Endothelial cell of umbilical vein (primary cell): ENCODE measurements around the gene DNA2. TPM values are rescaled to one million over a fixed set of nuclear protein-coding genes. Genes with fewer than 3 reads are reported as not detected.

Experiments
- BruUV-seq: library from RNA; stranded (reverse); fragments of 400-500 nt; replicated peaks from 2 replicates; lab custom pipeline; 2021; lab: Mats Ljungman, UMichigan
- CTCF ChIA-PET: fragments of 300-600, 350-600 bp; sonication (Branson Sonifier 250); formaldehyde crosslinking; loops from one replicate; lab custom pipeline; 2021; ENCODE audit warnings: antibody characterized with exemption, inconsistent platforms; lab: Charles Lee
- POLR2A ChIA-PET: fragments of 300-600, 350-600 bp; sonication (Branson Sonifier 250); formaldehyde crosslinking; loops from one replicate; lab custom pipeline; 2021; ENCODE audit warnings: antibody characterized with exemption, inconsistent platforms; lab: Charles Lee
- DNase-seq: peaks from one replicate; pipeline ENCODE4 v3.0.0-alpha.2; 2011; ENCODE audit warnings: low read depth, low spot score
- FAIRE-seq: peaks from 2 replicates; lab custom pipeline; 2011; peaks lifted over from hg19 to GRCh38; lab: Jason Lieb, UNC
- H2AFZ ChIP-seq: 2 replicates; pipeline ENCODE4 v1.6.0; 2012; ENCODE audit warnings: low read depth, low read length, control low read depth, inconsistent platforms
- H3K27ac ChIP-seq: 2 replicates; pipeline ENCODE4 v1.5.1; 2011; ENCODE audit warnings: low read depth, mild to moderate bottlenecking, control low read depth, low read length, moderate library complexity; ENCODE audit not compliant: insufficient read depth
- H3K27me3 ChIP-seq, 2 experiments: 2 replicates each; pipeline versions ENCODE4 v1.6.0 to v1.6.1; 2011; ENCODE audit warnings: low read length in 2 of 2, mixed read lengths in 1 of 2; ENCODE audit not compliant: control insufficient read depth in 2 of 2, insufficient read depth in 2 of 2
- H3K36me3 ChIP-seq, 2 experiments: 2 replicates in 1 of 2; 3 replicates in 1 of 2; pipeline ENCODE4 v1.5.1; 2011; ENCODE audit warnings: low read length in 2 of 2, mild to moderate bottlenecking in 1 of 2, moderate library complexity in 1 of 2; ENCODE audit not compliant: control insufficient read depth in 2 of 2, insufficient read depth in 2 of 2; ENCODE audit errors: extremely low read depth in 1 of 2
- H3K4me1 ChIP-seq: 3 replicates; pipeline ENCODE4 v1.5.1; 2011; ENCODE audit warnings: mild to moderate bottlenecking, low read length; ENCODE audit not compliant: control insufficient read depth, insufficient read depth; ENCODE audit errors: extremely low read depth
- H3K4me2 ChIP-seq: 2 replicates; pipeline ENCODE4 v1.6.1; 2011; ENCODE audit warnings: low read length, control low read depth, mixed read lengths; ENCODE audit not compliant: insufficient read depth
- H3K4me3 ChIP-seq, 3 experiments: fragments of 200-600 bp in 1 of 3; sonication (generic), shearing (Covaris generic) in 1 of 3; replicated peaks in 1 of 3; 2 replicates each; pipeline ENCODE4 v1.5.1; 2011 to 2016; ENCODE audit warnings: control low read depth in 3 of 3, low read length in 3 of 3, mild to moderate bottlenecking in 2 of 3, inconsistent platforms in 1 of 3, low read depth in 1 of 3, moderate library complexity in 1 of 3; ENCODE audit not compliant: insufficient read depth in 1 of 3
- H3K79me2 ChIP-seq: 2 replicates; pipeline ENCODE4 v1.6.0; 2012; ENCODE audit warnings: low read length, inconsistent platforms; ENCODE audit not compliant: control insufficient read depth, insufficient read depth
- H3K9ac ChIP-seq: replicated peaks from 2 replicates; pipeline ENCODE3; 2011; ENCODE audit warnings: low read length, control low read depth; ENCODE audit not compliant: insufficient read depth; ENCODE audit errors: extremely low read depth
- H3K9me1 ChIP-seq: replicated peaks from 3 replicates; pipeline ENCODE4 v1.6.0; 2011; ENCODE audit warnings: mild to moderate bottlenecking, low read length; ENCODE audit not compliant: control insufficient read depth, insufficient read depth; ENCODE audit errors: extremely low read depth
- H3K9me3 ChIP-seq: replicated peaks from 2 replicates; pipeline ENCODE4 v1.5.1; 2012; ENCODE audit warnings: low read length, inconsistent platforms; ENCODE audit not compliant: control insufficient read depth, insufficient read depth
- H4K20me1 ChIP-seq: replicated peaks from 2 replicates; pipeline ENCODE3; 2011; ENCODE audit warnings: mild to moderate bottlenecking, low read length; ENCODE audit not compliant: control insufficient read depth, insufficient read depth; ENCODE audit errors: extremely low read depth
- CTCF ChIP-seq, 2 donors: IDR thresholded peaks; 1 replicate in 1 of 2; 2 replicates in 1 of 2; pipeline ENCODE4 v1.5.1; 2011; ENCODE audit warnings: low read length in 2 of 2, mild to moderate bottlenecking in 2 of 2, moderate library complexity in 2 of 2, control low read depth in 1 of 2, inconsistent platforms in 1 of 2, low read depth in 1 of 2; ENCODE audit not compliant: insufficient read depth in 1 of 2; ENCODE audit errors: extremely low read depth in 1 of 2
- JUN ChIP-seq: IDR thresholded peaks from 2 replicates; pipeline ENCODE4 v1.6.1; 2011; ENCODE audit warnings: borderline replicate concordance, low read depth; ENCODE audit not compliant: insufficient read length, insufficient read depth
- MYC ChIP-seq: IDR thresholded peaks from one replicate; pipeline ENCODE4 v1.6.1; 2011; ENCODE audit warnings: mild to moderate bottlenecking, low read depth, low read length
- POLR2A ChIP-seq: IDR thresholded peaks from 2 replicates; pipeline ENCODE4 v1.6.1; 2012; ENCODE audit warnings: low read depth, mild to moderate bottlenecking, control low read depth, low read length
- POLR2AphosphoS5 ChIP-seq: IDR thresholded peaks from 2 replicates; pipeline ENCODE4 v1.6.1; 2012; ENCODE audit warnings: low read depth, mild to moderate bottlenecking, control low read depth, low read length, moderate library complexity; ENCODE audit not compliant: insufficient read depth
- dilution Hi-C: fragments of 300-500 bp; cut with MboI; formaldehyde crosslinking; loops from one replicate; pipeline ENCODE4 v1.15.0; 2019; ENCODE audit warnings: low sequenced_read_pairs; ENCODE audit not compliant: extremely low pct_ligation_motif_present
- intact Hi-C: fragments of 100-400 bp; cut with micrococcal nuclease; formaldehyde crosslinking; loops from one replicate; pipeline ENCODE4 v1.10.0; 2022
- polyA plus RNA-seq, 4 experiments: library from polyadenylated mRNA; depleted of rRNA in 3 of 4; stranded (reverse) in 3 of 4; unstranded in 1 of 4; fragments of >200 nt; gene quantifications; 2 replicates each; pipeline versions ENCODE4 v1.2.1 to v1.2.3, GENCODE V29; 2011 to 2012; ENCODE audit warnings: missing spikeins in 1 of 4
- total RNA-seq: library from RNA; stranded (reverse); gene quantifications from 2 replicates; pipeline ENCODE4 v1.2.3, GENCODE V29; 2021

Gene DNA2
- total and polyA plus RNA-seq, 2 donors (not counting 3 experiments of a cell fraction or from before 2014, with no cell fraction given), result 3.5 to 18.1 TPM

GRCh38 chr10:68406815-68407548 lies 64.8 kb downstream of the DNA2 start, which contains the start of gene RUFY2:
TSS of gene RUFY2 (minus strand) at chr10:68407277. CDS start at chr10:68407189, 88 bp downstream.
- H3K27me3 ChIP-seq, result no peaks in the 10 kb centered on the region
- peak; percentile 3 for TF ChIP-seq POLR2AphosphoS5
- no peak for TF ChIP-seq JUN
- TF ChIP-seq CTCF (IDR thresholded peaks at IDR 0.05; ENCODE audit: extremely low read depth in 1 of 2, insufficient read depth in 1 of 2, low read depth in 1 of 2, low read length in 2 of 2), result peak; percentile 53 to 91
- no peak for TF ChIP-seq MYC
- peak; percentile 45 for TF ChIP-seq POLR2A
- H3K4me1 ChIP-seq, result peaks cover 6% of the 10 kb centered on the region
- CTCF ChIA-PET, result interaction anchor here (0.6 to 1.3 kb wide), 16 partner anchors 10 to 535 kb away, joined by 3 to 10 read pairs (median 4); partner anchors contain the start of genes DDX50 and DNA2
- intact Hi-C loops (loop anchor here (1.0 to 10.0 kb wide), 3 partner anchors 66 to 494 kb away; partner anchors contain the start of genes CCAR1 and DDX50), dilution Hi-C loops (no loop called here)
- H3K4me2 ChIP-seq, result peak within 1 kb of the TSS; percentile 77
- H2AFZ ChIP-seq, result peak within 1 kb of the TSS; percentile 98
- H3K9ac ChIP-seq, result peak within 1 kb of the TSS; percentile 89
- no peaks in the 10 kb centered on the region for H3K36me3 ChIP-seq
- FAIRE-seq (peak; percentile 66), DNase-seq (peak; percentile 79)
- H3K27ac ChIP-seq, result peak within 1 kb of the TSS; percentile 50
- peak within 1 kb of the TSS; percentile 67 to 93 (median 88) for H3K4me3 ChIP-seq
- peaks cover 3% of the 10 kb centered on the region for H4K20me1 ChIP-seq
- H3K9me1 ChIP-seq, result no peaks in the 10 kb centered on the region
- BruUV-seq, result no TSS peak
- H3K9me3 ChIP-seq, result no peaks in the 10 kb centered on the region
- POLR2A ChIA-PET, result interaction anchor here (0.9 kb wide), 1 partner anchor 117 kb away, joined by 3 read pairs; no protein-coding TSS in a partner anchor
- H3K79me2 ChIP-seq, result peaks cover 37% of the 10 kb centered on the region
